ENCODE measurements around the gene SPRYD4. TPM values are rescaled to one million over a fixed set of nuclear protein-coding genes. Genes with fewer than 3 reads are reported as not detected.

SPRYD4 gene
- polyA plus RNA-seq, 1 donor, result 4.7 TPM

- H3K36me3 ChIP-seq (ENCODE audit: control insufficient read depth, insufficient read depth, low read length), result peaks cover 4% of the 10 kb centered on the region
- H3K27me3 ChIP-seq (ENCODE audit: control insufficient read depth, insufficient read depth, low read length), result no peaks in the 10 kb centered on the region
- H3K4me1 ChIP-seq (ENCODE audit: control insufficient read depth, insufficient read depth, low read length), result peaks cover 10% of the 10 kb centered on the region
- WGBS (ENCODE audit: insufficient coverage, low lambda C conversion rate), result 100% methylated on average over 1 of the region's 1 CpG
- no peak overlapping the region for H3K4me3 ChIP-seq (ENCODE audit: low read length)
- H3K9me3 ChIP-seq (ENCODE audit: control insufficient read depth, low read depth, low read length), result no peaks in the 10 kb centered on the region
- DNase-seq, result peak in 1 of 2 donors; percentile 9
- H3K27ac ChIP-seq (ENCODE audit: low read length), result peak overlapping the region; percentile 92
These were observed 52.1 kb downstream of the SPRYD4 start for GRCh38 chr12:56520506-56520905.

GRCh38 chr12:56521209-56521589 is 52.8 kb downstream of the SPRYD4 start:
- no CpG with 5 or more reads among the region's 8 CpGs for WGBS (ENCODE audit: insufficient coverage, low lambda C conversion rate)
- Histone ChIP-seq H3K36me3 (ENCODE audit: control insufficient read depth, insufficient read depth, low read length) (peaks cover 4% of the 10 kb centered on the region), H3K27ac (ENCODE audit: low read length) (peak overlapping the region; percentile 92), H3K4me1 (ENCODE audit: control insufficient read depth, insufficient read depth, low read length) (peaks cover 10% of the 10 kb centered on the region), H3K27me3 (ENCODE audit: control insufficient read depth, insufficient read depth, low read length) (no peaks in the 10 kb centered on the region), H3K9me3 (ENCODE audit: control insufficient read depth, low read depth, low read length) (no peaks in the 10 kb centered on the region), H3K4me3 (ENCODE audit: low read length) (peak overlapping the region; percentile 63)
- DNase-seq, result peak in 1 of 2 donors; percentile 5

- DNase-seq, result peak; percentile 89 to 91
- Histone ChIP-seq H3K4me3 (ENCODE audit: low read length) (peak within 1 kb of the TSS; percentile 63), H3K27ac (ENCODE audit: low read length) (peak within 1 kb of the TSS; percentile 92), H3K27me3 (ENCODE audit: control insufficient read depth, insufficient read depth, low read length) (no peaks in the 10 kb centered on the region), H3K4me1 (ENCODE audit: control insufficient read depth, insufficient read depth, low read length) (peaks cover 14% of the 10 kb centered on the region), H3K36me3 (ENCODE audit: control insufficient read depth, insufficient read depth, low read length) (peaks cover 4% of the 10 kb centered on the region), H3K9me3 (ENCODE audit: control insufficient read depth, low read depth, low read length) (no peaks in the 10 kb centered on the region)
- 0% methylated on average over 4 of the region's 15 CpGs for WGBS (ENCODE audit: insufficient coverage, low lambda C conversion rate)
These were observed 53.4 kb downstream of the SPRYD4 start, which contains the start of gene RBMS2 for GRCh38 chr12:56521590-56522371. TSS of gene RBMS2 (plus strand) at chr12:56521820. CDS start at chr12:56522024, 204 bp downstream.

GRCh38 chr12:56522411-56523193 is 54.2 kb downstream of the SPRYD4 start:
- Histone ChIP-seq H3K9me3 (ENCODE audit: control insufficient read depth, low read depth, low read length) (no peaks in the 10 kb centered on the region), H3K27me3 (ENCODE audit: control insufficient read depth, insufficient read depth, low read length) (no peaks in the 10 kb centered on the region), H3K4me1 (ENCODE audit: control insufficient read depth, insufficient read depth, low read length) (peaks cover 15% of the 10 kb centered on the region), H3K4me3 (ENCODE audit: low read length) (peak overlapping the region; percentile 63), H3K36me3 (ENCODE audit: control insufficient read depth, insufficient read depth, low read length) (peaks cover 4% of the 10 kb centered on the region), H3K27ac (ENCODE audit: low read length) (peak overlapping the region; percentile 92)
- peak; percentile 45 to 70 for DNase-seq
- no CpG with 5 or more reads among the region's 4 CpGs for WGBS (ENCODE audit: insufficient coverage, low lambda C conversion rate)

- H3K9me3 ChIP-seq (ENCODE audit: control insufficient read depth, low read depth, low read length), result no peaks in the 10 kb centered on the region
- H3K4me1 ChIP-seq (ENCODE audit: control insufficient read depth, insufficient read depth, low read length), result peaks cover 10% of the 10 kb centered on the region
- H3K36me3 ChIP-seq (ENCODE audit: control insufficient read depth, insufficient read depth, low read length), result peaks cover 4% of the 10 kb centered on the region
- WGBS (ENCODE audit: insufficient coverage, low lambda C conversion rate), result 100% methylated on average over 1 of the region's 1 CpG
- H3K4me3 ChIP-seq (ENCODE audit: low read length), result no peak overlapping the region
- H3K27ac ChIP-seq (ENCODE audit: low read length), result no peak overlapping the region
- DNase-seq, result no peak
- H3K27me3 ChIP-seq (ENCODE audit: control insufficient read depth, insufficient read depth, low read length), result no peaks in the 10 kb centered on the region
These were observed 60.5 kb downstream of the SPRYD4 start for GRCh38 chr12:56528846-56529245.

Other genes with a start within 250 kb of the SPRYD4 start
- gene RNF41, start 246.7 kb upstream of the SPRYD4 start, polyA plus RNA-seq, result 32.2 TPM
- gene NABP2, start 244.2 kb upstream of the SPRYD4 start, polyA plus RNA-seq, result 29.1 TPM
- gene SLC39A5, start 238.5 kb upstream of the SPRYD4 start, polyA plus RNA-seq, result 524 TPM
- 25.1 TPM for gene ANKRD52, start 210.2 kb upstream of the SPRYD4 start, polyA plus RNA-seq
- gene COQ10A, start 201.6 kb upstream of the SPRYD4 start, polyA plus RNA-seq, result 12.1 TPM
- gene CS, start 168.2 kb upstream of the SPRYD4 start, polyA plus RNA-seq, result 143 TPM
- 179 TPM for gene CNPY2, start 152.6 kb upstream of the SPRYD4 start, polyA plus RNA-seq
- 85.5 TPM for gene PAN2, start 134.6 kb upstream of the SPRYD4 start, polyA plus RNA-seq
- 0.75 TPM for gene IL23A, start 129.7 kb upstream of the SPRYD4 start, polyA plus RNA-seq
- gene STAT2, start 108.5 kb upstream of the SPRYD4 start, polyA plus RNA-seq, result 124 TPM
- gene APOF, start 105.7 kb upstream of the SPRYD4 start, polyA plus RNA-seq, result 0.06 TPM
- 21.4 TPM for gene TIMELESS, start 19.2 kb upstream of the SPRYD4 start, polyA plus RNA-seq
- 0.24 TPM for gene MIP, start 13.9 kb upstream of the SPRYD4 start, polyA plus RNA-seq
- gene GLS2, start 19.6 kb downstream of the SPRYD4 start, polyA plus RNA-seq, result 1.5 TPM
- gene RBMS2, start 53.2 kb downstream of the SPRYD4 start, polyA plus RNA-seq, result 22.5 TPM
- gene BAZ2A, start 161.7 kb downstream of the SPRYD4 start, polyA plus RNA-seq, result 68.6 TPM
- 583 TPM for gene ATP5F1B, start 177.4 kb downstream of the SPRYD4 start, polyA plus RNA-seq
- gene PTGES3, start 219.7 kb downstream of the SPRYD4 start, polyA plus RNA-seq, result 238 TPM

Measured in large intestine (tissue), 3 donors.